Stimulated activated CD8-positive, alpha-beta memory T cell treated with anti-CD3 and anti-CD28 coated beads, Interleukin-15, amount 100 ng/mL, for 1 hour (primary cell): ENCODE results near the gene CCDC171.
"Not testable (repeated sequence)": the region's sequence is repeated elsewhere in the genome, so short reads cannot be mapped to it uniquely, and the experiment has no call there.

Experiments used
- DNase-seq: peaks from one replicate; pipeline ENCODE4 v3.0.0-alpha.2; 2020; ENCODE audit warnings: low read depth

Gene CCDC171

DNA sequence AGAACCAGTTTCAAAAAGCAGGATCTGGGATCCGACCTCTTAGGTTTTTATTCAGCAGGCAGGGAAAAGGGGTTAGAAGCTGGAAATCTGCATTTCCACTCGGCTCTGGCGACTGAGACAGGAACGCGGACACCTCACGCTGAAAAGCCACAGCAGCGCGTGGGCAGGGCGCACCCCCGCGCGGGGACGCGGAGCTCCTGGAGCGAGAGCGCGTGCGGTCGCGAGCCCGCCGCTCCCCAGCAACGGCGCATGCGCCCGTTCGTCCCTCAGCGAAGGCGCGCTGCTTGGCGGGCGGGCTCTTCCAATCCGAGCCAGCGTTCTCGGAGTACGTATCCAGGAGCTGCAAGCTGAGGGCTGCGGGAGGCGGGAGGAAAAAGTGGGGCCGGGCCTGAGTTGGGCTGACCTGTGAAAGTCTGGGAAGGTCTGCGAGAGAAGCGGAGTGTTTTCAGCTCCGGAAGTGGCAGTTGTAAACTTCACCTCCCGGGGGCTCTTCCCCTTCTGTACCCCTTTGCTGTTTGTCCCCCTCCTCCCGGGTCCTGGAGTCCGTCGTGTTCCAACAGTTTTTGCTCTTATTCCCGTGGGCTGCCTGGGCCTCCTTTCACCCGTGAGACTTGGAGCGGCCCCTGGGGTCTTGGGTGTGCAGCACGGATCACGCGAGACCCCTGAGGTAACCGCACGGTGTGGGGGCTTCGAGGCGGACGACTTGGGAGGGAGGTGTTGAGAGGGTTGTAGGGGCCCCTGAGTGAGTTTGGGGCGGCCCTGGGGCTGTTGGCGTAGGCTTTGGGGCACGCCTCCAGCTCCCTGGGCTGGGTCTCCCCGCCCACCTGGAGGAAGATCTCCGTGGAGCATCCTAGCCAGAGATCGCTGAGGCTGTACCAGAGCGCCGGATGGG lies at the start of gene CCDC171:
CCDC171 (plus strand) TSS at position 408 of the 892 bp plus-strand sequence. CDS start 11,046 bp downstream, outside the sequence.
- DNase-seq: peak; percentile 60

DNA sequence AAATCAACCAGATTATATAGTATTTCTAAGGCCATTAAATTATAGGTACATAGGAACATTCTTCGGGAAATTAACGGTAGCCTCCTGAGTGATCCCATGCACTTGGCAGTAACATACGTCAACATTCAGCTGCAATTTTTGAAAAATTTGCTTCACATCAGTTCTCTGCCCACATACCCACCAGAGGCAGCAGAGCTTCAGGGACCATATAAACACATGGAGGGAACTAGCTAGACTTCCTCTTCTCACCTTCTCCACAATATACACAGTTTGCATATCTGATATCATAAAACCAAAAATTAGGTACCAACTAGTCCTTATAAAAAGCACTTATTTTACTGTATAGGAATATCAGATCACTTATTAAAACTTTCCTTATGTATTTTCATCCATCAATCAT lies 46.9 kb upstream of the CCDC171 start:
- DNase-seq: no peak

DNA sequence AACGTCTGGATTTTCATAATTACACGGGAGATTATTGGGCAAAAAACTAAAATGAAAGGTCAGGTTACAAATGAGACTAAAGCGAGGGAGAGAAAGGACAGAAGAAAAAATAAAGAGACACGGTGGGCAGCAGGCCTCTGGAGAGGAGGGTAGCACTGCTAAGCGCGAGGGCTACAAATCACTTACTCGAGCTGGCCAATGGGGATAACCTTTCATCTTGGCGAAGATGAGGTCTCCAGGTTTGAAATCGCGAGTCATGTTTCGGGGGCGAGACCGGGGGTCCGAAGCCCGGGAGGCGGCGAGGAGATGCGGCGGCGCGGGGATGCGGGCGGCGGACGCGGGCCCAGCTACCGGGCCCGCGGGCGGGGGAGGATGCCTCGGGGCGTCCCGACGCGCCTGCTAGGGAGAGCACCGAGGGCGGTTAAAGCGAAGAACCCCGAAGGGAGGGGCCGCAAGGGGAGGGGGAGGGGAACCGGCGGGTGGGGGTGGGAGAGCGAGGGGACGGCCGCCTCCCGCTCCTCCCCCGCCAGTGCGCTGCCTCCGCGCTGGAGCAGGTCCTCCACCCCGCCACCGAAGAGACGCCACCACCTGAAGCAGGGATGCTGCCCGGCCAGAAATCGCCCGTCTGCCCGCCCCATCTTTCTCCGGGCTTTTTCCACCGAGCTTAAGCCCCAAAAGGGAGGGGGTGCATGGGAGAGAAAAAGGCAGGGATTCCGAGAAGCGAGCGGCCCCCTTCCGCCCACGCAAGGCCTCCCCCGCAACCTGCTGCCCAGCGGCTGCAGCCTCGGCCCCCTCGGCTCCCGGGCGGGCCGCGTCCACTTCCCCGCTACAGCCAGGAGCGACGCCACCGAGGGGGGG lies 42.7 kb upstream of the CCDC171 start:
- peak; percentile 28 for DNase-seq

DNA sequence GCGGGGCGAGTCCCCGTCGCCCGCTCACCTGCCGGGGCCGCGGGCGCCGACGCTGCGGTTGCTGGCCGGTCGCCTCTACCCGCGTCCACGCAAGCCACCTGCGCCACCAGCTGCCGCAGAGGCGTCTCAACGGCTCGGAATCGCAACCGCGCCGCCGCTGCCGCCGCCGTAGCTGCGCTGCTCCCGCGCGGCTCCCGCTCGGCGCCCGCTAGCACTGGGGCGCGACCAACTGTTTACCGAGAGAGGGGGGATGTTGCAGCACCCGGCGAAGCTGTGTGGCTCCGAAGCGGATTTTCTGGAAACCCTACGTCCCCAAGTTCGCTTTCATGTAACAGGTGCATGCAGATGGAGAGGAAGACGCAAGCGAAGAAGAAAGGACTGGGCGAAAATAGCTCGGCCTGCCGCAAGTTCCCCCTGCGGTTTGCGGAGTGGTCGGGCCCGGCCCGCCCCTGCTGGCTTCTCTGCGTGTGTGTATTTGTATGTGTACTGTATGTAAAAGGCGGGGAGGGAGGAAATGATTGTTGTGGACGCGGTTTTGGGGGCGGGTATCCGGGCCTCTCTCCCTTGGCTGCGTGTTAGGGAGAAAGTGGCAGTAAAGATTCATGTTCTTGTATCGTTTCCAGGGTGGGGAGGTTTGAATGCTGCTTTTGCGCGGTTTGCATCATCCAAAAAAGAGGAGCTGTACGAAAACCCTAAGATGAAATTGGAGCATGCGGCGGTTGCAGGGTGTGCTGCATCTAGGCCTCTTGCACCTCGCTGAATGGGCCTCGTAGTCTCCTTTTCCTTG lies 41.9 kb upstream of the CCDC171 start, which contains the start of gene PSIP1:
PSIP1 (minus strand) TSS at position 182 of the 787 bp plus-strand sequence. CDS start 782 bp downstream, outside the sequence.
- DNase-seq: peak; percentile 65

DNA sequence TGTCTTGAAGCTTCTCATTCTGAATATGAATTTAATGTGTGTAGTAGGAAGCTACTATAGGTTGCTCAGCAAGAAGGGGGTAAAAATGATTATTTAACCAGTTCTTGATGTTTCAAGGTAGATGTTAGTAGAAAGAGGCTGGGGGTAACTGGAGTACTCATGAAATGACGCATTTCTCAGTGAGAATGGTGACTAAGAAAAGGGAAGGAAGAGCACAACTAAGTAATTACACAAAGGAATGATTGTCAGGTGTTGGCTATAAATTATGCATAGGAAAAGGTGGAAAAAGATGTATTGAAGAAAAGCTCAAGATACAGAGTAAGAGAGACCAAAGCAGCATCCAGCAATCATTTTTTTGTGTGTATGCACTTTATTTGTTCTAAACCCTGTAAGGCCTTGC lies 40.6 kb upstream of the CCDC171 start:
- DNase-seq: no peak

DNA sequence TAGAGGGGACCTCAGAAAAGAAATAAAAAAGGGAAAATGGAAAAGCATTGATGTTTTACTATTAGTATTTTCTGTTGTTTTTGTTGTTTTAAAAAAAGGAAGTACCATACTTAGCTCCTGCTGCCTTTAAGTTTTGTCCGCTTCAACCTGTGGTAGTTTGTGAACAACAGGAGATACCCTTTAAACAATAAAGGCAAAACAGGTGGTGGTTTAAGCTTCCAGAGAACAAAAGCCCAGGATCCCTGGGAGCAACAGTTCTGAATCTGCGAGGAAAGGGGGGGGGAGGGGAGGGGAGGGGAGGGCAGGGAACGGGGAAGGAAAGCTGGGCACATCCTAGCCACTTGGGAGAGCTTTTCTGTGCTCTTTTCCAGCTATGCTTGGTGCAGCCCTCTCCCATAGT lies 40.0 kb upstream of the CCDC171 start:
- no peak for DNase-seq

DNA sequence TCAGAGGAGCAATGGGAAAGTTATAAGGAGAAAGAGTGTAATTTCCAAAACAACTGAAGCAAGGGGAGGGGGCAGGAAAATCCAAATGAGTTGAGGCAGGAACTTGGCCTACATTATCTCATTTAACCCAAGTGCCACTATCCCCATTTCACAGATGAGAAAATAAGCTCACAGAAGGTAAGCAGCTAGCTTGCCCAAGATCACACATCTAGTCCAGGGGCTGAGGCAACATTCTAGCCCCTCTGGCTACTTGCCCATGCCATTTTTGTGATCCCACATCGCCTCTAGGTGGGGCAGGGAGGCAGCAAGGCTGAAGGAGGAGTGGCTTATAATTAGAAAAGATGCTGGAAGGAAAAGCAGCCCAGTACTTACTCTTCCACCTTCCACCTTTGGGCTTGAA lies 39.5 kb upstream of the CCDC171 start:
- no peak for DNase-seq

DNA sequence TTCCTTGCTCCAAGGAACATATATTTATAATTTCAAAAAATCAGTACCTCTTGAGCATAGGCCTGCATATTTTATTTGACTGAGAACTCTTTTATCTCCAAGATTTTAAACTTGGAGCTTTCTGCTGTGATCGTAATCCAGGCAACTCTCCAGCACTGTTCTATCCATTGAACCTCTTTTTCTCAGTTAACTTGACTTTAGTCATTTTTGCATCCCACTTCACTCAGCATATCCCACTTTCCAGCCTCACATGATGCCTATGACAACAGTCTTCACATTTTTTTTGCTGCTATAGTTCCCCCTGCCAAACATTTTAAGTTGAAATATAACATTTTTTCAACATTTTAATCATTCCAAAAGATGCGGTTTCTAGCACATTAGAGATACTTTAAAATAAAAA lies 33.0 kb upstream of the CCDC171 start:
- no peak for DNase-seq

DNA sequence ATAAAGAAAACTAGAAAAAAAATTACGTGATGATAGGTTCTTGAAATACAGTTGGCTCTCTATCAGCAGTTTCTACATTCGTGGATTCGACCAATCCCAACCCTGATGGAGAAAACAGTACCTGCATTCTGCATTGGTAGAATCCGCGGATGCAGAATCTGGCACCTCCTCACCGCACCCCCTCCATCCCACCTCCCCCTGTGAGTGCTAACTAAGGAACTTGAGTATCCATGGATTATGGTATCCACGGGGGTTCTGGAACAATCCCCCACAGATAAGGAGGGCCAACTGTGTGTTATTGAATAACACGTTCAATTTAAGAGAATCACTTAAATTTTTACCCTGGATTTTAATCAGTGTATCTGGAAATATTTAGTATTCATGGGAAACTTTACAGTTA lies 31.6 kb upstream of the CCDC171 start:
- no peak for DNase-seq

DNA sequence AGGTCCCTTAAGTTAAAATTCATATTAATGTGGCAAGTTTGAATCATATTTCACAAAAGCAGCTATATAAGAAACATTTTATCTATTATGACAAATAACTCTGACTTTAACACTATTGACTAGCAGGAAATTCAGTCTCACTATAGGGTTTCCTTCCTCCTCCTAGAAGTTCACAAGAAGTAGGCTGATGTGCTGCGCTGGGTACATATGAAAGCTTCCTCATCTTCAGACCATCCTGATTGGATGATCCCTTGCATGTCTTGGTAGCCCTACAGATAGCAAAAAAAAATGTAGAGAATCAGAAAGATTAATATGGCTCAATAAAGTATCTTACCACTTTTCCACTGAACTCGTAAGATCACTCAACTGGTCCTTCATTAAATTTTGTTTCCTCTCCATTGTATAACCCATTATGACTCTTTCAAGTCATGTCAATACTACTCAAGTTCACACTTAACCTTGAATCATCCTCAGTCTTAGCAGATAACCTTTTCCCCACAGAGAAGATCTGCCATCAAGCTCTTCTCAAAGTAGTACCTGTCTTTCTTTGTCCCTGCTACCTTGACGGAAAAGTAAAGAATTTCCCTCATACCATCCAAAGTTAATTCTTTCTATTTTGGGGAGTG lies 30.6 kb upstream of the CCDC171 start:
- DNase-seq: no peak

DNA sequence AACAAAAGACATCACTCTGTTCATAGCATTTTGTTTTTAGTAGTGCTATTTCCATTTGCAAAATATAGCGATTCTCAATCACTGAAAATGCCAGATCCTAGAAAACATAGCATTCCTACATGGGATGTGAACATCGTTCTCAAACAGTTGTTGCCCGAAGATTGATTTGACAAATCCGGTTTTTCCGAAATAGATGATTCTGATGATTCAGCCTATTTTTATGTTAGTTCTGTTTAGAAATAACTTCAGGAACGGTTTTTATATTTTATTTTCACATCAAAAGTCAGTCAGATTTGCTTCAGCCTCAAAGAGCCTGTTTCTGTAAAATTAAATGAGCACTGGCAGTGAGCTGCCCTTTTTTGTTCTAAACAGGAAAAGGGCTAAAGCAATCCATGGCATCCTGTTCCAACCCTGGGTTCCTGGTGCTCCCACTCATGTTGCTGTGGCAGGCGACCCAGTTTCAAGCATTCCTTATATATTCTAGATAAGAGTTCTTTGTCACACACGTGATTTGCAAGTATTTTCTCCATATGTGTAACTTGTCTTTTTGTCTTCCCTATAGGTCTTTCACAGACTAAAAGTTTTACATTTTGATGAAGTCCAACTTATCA lies 27.9 kb upstream of the CCDC171 start:
- no peak for DNase-seq

DNA sequence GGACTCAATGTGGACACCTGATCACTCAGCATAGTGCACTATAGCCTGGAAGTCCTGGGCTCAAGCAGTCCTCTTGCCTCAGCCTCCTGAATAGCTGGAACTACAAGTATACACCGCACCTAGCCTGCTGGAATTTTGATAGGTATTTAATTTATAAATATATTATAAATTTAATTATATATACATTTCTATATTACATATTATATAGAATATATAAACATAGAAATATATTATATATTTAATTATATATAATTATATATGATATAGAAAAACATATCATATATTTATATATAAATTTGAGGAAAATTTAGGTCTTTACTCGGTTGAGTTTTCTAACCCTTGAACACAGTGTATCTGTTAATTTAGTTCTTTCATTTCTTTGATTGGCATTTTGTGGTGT lies 26.9 kb upstream of the CCDC171 start:
- no peak for DNase-seq

DNA sequence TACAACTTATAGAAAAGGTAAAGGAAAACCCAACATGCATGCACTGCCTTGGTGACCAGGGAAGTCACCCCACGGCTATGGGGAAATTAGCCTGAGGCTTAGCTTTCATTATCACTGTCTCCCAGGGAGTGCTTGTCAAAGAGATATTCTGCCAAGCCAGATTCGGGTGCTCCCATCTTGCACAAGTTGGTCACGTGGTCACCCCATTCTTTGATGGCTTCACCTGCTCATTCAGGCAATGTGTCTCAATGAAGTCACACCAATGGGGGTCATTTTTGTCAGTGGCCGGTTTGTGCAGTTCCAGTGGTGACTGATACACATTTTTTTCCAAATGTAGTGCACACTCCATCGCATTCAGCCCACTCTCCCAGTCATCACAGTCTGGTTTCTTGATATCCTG lies 25.8 kb upstream of the CCDC171 start:
- DNase-seq: not testable (repeated sequence)

DNA sequence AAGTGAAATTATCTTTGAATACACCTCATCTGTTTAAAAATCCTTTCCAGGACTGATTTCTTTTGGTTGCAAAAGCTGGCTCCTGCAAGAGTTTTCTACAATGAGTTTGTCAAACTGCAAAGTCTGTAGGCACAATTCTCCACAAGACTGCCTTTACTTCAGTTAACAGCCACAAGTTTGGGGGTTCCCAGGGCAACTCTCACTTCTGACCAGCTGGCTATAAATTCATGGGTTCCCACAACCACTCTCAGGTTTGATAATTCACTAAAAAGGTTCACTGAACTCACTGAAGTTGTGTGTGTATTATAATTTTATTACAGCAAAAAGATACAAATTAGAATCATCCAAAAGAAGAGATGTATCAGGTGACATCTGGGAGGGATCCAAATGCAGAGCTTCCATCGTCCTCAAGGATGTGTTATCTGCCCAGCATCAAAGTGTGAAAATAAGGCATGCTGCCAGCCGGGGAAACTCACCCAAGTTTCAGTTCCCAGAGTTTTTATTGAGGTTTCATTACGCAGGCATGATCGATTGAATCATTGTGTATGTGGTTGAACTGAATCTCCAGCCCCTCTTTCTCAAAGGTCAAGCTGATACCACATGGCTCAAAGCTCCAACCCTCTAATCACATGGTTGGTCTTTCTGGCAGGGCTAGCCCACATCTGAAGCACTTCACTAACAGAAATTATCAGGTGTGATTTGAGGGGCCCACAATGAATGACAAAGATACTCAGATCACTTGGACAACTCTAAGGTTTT lies 23.1 kb upstream of the CCDC171 start:
- no peak for DNase-seq

DNA sequence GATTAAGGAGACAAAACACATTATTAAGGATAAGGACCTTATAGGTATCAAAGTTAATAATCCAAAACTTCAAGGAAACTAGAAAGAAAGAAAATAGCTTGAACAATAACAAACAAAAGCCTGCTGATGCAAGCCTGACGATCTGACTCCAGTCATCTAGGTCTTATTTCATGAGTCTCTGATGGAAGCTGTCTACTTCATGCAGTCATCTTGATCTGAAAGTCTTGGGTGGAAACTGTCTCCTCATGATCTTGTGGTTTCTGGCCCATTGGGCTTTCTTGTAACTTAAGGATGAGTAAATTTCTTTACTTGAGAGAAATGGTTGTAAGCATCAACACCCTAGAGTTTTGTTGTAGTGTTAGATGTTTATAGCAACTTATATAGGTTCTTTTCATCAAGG lies 21.5 kb upstream of the CCDC171 start:
- no peak for DNase-seq

DNA sequence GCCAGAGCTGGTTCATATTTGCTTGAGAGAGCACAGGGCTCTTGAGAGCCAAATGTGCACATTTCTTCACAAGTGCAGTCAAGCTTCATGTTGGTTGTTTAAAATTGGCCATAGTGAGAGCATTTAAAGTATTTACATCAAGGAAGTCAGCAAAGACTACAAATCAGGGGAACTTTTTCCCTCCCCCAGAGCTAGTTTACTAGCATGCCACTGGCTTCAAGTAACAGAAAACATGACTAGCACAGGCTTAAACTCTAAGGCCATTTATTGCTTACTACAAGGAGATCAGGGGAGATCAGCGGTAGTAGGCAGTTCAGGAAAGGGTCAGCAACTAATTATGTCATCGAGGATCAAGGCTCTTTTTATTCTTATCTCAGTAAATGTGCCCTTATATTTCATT lies 11.0 kb upstream of the CCDC171 start:
- no peak for DNase-seq

DNA sequence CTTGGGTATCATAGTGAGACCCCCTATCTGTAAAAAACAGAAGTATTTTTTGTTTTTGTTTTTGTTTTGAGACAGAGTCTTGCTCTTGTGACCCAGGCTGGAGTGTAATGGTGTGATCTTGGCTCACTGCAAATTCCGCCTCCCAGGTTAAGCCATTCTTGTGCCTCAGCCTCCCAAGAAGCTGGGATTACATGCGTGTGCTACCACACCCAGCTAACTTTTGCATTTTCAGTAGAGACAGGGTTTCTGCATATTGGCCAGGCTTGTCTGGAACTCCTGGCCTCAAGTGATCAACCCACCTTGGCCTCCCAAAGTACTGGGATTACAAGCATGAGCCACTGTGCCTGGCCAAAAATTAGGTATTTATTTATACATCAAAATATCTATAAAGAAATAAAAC lies 10.2 kb upstream of the CCDC171 start:
- DNase-seq: no peak

DNA sequence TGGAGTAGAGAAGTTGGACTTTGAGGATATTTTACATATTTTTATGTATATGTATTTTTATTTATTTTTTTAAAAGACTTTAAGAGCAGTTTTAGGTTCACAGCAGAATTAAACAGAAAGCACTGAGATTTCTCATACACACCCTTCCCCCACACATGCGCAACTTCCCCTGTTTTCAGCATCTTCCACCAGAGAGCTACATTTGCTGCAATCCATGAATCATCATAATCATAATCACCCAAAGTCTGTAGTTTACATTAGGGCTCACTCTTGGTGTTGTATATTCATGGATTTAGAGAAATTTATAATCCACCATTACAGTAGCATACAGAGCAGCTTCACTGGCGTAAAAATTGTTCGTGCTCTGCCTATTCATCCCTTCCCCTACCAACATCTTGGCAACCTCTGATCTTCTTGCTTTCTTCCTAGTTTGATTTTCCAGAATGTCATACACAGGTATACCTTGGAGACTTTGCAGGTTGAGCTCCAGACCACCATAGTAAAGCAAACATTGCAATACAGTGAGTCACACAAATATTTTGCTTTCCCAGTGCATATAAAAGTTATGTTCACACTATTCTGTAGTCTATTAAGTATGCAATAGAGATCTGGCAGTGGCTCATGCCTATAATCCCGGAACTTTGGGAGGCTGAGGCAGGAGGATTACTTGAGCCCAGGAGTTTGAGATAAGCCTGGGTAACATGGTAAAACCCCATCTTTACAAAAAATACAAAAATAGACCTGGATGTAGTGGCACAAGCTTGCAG lies 9.6 kb upstream of the CCDC171 start:
- no peak for DNase-seq

DNA sequence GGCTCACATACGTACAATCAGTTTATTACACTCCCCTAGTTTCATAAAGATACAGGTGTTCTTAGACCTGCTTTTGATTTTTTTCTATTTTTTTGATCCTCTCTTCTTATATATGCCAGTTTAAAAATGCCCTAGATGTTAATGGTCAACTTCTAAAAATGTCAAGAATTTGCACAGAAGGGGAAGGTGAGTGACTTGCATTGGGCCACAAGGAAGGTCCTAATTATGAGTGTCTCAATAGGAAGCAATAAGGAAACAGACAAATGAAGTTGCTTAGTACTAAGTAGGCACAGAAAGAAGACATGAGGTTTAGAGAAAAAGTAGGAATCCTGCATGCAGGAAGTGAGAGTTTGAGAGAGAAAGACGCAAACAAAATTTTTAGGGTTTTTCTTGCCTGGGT lies 3.2 kb upstream of the CCDC171 start:
- no peak for DNase-seq

DNA sequence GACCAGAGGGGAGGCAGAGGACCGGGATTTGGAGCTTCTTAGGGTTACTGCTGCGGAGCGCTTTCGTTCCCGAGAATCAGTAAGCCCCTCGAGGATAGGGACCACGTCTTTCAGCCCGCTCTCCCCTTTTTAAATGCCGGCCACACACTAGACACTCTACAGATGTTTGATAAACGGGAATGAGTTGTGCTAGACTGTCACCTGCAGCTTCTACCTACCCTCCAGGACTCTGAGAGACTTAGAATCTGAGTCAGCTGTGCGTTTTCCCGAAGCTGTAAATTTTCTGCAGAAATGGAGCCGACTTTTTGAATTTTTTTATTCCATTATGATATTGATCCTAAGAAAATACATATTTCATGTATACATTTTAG lies 670 bp downstream of the CCDC171 start:
- DNase-seq: no peak
